Measurements from ENCODE around the gene TMEM190. TPM values are rescaled to one million over a fixed set of nuclear protein-coding genes. Genes with fewer than 3 reads are reported as not detected.

The TMEM190 gene
- total RNA-seq, 1 experiment from 2014 or later = not detected

GRCh38 chr19:55365245-55365644, 11.4 kb upstream of the TMEM190 start:
- H2AFZ ChIP-seq (ENCODE audit: low read depth, low read length, poor library complexity, severe bottlenecking) = no peak overlapping the region
- H3K27me3 ChIP-seq (ENCODE audit: insufficient read depth, low read length) = no peaks in the 10 kb centered on the region
- no peaks in the 10 kb centered on the region for H3K9me3 ChIP-seq (ENCODE audit: control insufficient read depth in 1 of 2, insufficient read depth in 1 of 2, low read depth in 1 of 2, low read length in 2 of 2)
- DNase-seq (ENCODE audit: low read depth, low spot score) (no peak), ATAC-seq (no peak)
- no TSS peak for BruUV-seq (replicated peaks)
- TF ChIP-seq TCF7L2 (IDR thresholded peaks at IDR 0.05; ENCODE audit: borderline replicate concordance, extremely low read depth, insufficient read depth, insufficient read length) (no peak), POLR2AphosphoS5 (IDR thresholded peaks at IDR 0.05; ENCODE audit: low read depth, low read length) (no peak), POLR2A (IDR thresholded peaks at IDR 0.05; ENCODE audit: borderline replicate concordance, extremely low read depth, insufficient read depth, insufficient read length) (no peak), ELF1 (IDR thresholded peaks at IDR 0.05; ENCODE audit: borderline replicate concordance, low read depth) (no peak), REST (IDR thresholded peaks at IDR 0.05; ENCODE audit: low read depth) (no peak), EZH2phosphoT487 (IDR thresholded peaks at IDR 0.05; ENCODE audit: borderline replicate concordance) (no peak), SIN3A (IDR thresholded peaks at IDR 0.05; ENCODE audit: low read depth) (no peak), YY1 (IDR thresholded peaks at IDR 0.05; ENCODE audit: extremely low read depth, insufficient replicate concordance, low read depth, low read length) (no peak), RAD21 (IDR thresholded peaks at IDR 0.05; ENCODE audit: low read depth) (no peak), EZH2 (IDR thresholded peaks at IDR 0.05) (no peak), EGR1 (IDR thresholded peaks at IDR 0.05; ENCODE audit: low read depth) (no peak), CEBPB (IDR thresholded peaks at IDR 0.05; ENCODE audit: low read depth) (no peak), ZFX (IDR thresholded peaks at IDR 0.05) (no peak), FOSL1 (IDR thresholded peaks at IDR 0.05; ENCODE audit: low read depth) (no peak), SRF (IDR thresholded peaks at IDR 0.05; ENCODE audit: low read depth) (no peak), ZNF274 (IDR thresholded peaks at IDR 0.05; ENCODE audit: low read depth, low read length) (no peak), ZBTB33 (IDR thresholded peaks at IDR 0.05; ENCODE audit: extremely low read depth, insufficient replicate concordance, low read length) (no peak)
- TF ChIP-seq, protein P1, sequence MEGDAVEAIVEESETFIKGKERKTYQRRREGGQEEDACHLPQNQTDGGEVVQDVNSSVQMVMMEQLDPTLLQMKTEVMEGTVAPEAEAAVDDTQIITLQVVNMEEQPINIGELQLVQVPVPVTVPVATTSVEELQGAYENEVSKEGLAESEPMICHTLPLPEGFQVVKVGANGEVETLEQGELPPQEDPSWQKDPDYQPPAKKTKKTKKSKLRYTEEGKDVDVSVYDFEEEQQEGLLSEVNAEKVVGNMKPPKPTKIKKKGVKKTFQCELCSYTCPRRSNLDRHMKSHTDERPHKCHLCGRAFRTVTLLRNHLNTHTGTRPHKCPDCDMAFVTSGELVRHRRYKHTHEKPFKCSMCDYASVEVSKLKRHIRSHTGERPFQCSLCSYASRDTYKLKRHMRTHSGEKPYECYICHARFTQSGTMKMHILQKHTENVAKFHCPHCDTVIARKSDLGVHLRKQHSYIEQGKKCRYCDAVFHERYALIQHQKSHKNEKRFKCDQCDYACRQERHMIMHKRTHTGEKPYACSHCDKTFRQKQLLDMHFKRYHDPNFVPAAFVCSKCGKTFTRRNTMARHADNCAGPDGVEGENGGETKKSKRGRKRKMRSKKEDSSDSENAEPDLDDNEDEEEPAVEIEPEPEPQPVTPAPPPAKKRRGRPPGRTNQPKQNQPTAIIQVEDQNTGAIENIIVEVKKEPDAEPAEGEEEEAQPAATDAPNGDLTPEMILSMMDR (IDR thresholded peaks at IDR 0.05 in 2 of 3, conservative IDR thresholded peaks at IDR 0.05 in 1 of 3; ENCODE audit: borderline replicate concordance in 1 of 3, insufficient read depth in 1 of 3, low read depth in 2 of 3, low read length in 2 of 3) = no peak
- H3K9me2 ChIP-seq (ENCODE audit: insufficient read depth) = no peaks in the 10 kb centered on the region
- intact Hi-C loops (cut with micrococcal nuclease) = no loop called here
- CTCF ChIA-PET = no interaction called here
- H4K20me1 ChIP-seq (ENCODE audit: insufficient read depth) = no peaks in the 10 kb centered on the region
- H3K4me2 ChIP-seq (ENCODE audit: low read length) = no peak overlapping the region
- H3K27ac ChIP-seq (ENCODE audit: low read depth, low read length) = no peak overlapping the region
- RAD21 ChIA-PET (ENCODE audit: low non-redundant PET in 1 of 2, low total read pairs in 2 of 2, uncharacterized antibody in 2 of 2, unreplicated experiment in 2 of 2) = no interaction called here
- POLR2A ChIA-PET = no interaction called here
- no peaks in the 10 kb centered on the region for H3K36me3 ChIP-seq (ENCODE audit: control insufficient read depth in 1 of 2, insufficient read depth in 2 of 2, low read length in 2 of 2)
- no peak overlapping the region for H3K4me3 ChIP-seq (replicated peaks in 1 of 2; ENCODE audit: low read depth in 1 of 2, low read length in 2 of 2)
- no peak overlapping the region for H3K9ac ChIP-seq (ENCODE audit: low read length)
- H3K79me2 ChIP-seq (ENCODE audit: insufficient read depth, low read length) = no peaks in the 10 kb centered on the region
- peaks cover 3 to 17% of the 10 kb centered on the region in 2 experiments; a peak in 3 of 4 replicates for H3K4me1 ChIP-seq (ENCODE audit: control insufficient read depth in 1 of 2, insufficient read depth in 2 of 2, low read length in 2 of 2)
